DND-41 (cell line): ENCODE data around the gene TNPO3.

Experiments
- ATAC-seq: fragments of 200-7000 bp; cut with Tn5 transposase; 3 replicates; pipeline ENCODE4 v1.9.1; 2021; ENCODE audit warnings: low read depth; ENCODE audit not compliant: insufficient read depth
- DNase-seq: peaks from one replicate; pipeline ENCODE4 v3.0.0-alpha.2; 2020
- H2AFZ ChIP-seq: 2 replicates; pipeline ENCODE4 v1.6.0; 2012; ENCODE audit warnings: low read depth, low read length
- H3K27ac ChIP-seq: 2 replicates; pipeline ENCODE4 v1.5.1; 2012; ENCODE audit warnings: low read length, inconsistent platforms
- H3K27me3 ChIP-seq: fragments of 200-600 bp; sonication (generic); 2 replicates; pipeline ENCODE4 v1.6.0; 2012; ENCODE audit warnings: low read length, mild to moderate bottlenecking, inconsistent platforms; ENCODE audit not compliant: insufficient read depth, poor library complexity
- H3K36me3 ChIP-seq: 2 replicates; pipeline ENCODE4 v1.5.1; 2012; ENCODE audit warnings: low read length, inconsistent platforms; ENCODE audit not compliant: insufficient read depth
- H3K4me1 ChIP-seq: 2 replicates; pipeline ENCODE4 v1.5.1; 2012; ENCODE audit warnings: mild to moderate bottlenecking, low read length; ENCODE audit not compliant: insufficient read depth
- H3K4me2 ChIP-seq: 2 replicates; pipeline ENCODE4 v1.6.0; 2012; ENCODE audit warnings: mild to moderate bottlenecking, moderate library complexity, low read length, inconsistent platforms; ENCODE audit not compliant: insufficient read depth
- H3K4me3 ChIP-seq, 2 experiments: fragments of 200-600 bp in 1 of 2; shearing (Covaris generic) in 1 of 2; 2 replicates each; pipeline ENCODE4 v1.5.1; 2012 to 2016; ENCODE audit warnings: inconsistent platforms in 2 of 2, low read length in 2 of 2, mild to moderate bottlenecking in 2 of 2, low read depth in 1 of 2, moderate library complexity in 1 of 2
- H3K79me2 ChIP-seq: 2 replicates; pipeline ENCODE4 v1.6.0; 2012; ENCODE audit warnings: low read length, inconsistent platforms; ENCODE audit not compliant: insufficient read depth
- H3K9ac ChIP-seq: 2 replicates; pipeline ENCODE4 v1.6.0; 2012; ENCODE audit warnings: low read depth, mild to moderate bottlenecking, inconsistent platforms, low read length, moderate library complexity
- H3K9me3 ChIP-seq: 2 replicates; pipeline ENCODE4 v1.5.1; 2012; ENCODE audit warnings: low read length, moderate library complexity, mild to moderate bottlenecking, inconsistent platforms; ENCODE audit not compliant: insufficient read depth, severe bottlenecking
- H4K20me1 ChIP-seq: 2 replicates; pipeline ENCODE4 v1.6.0; 2012; ENCODE audit warnings: low read length; ENCODE audit not compliant: insufficient read depth
- EZH2 ChIP-seq: IDR thresholded peaks from 3 replicates; pipeline ENCODE4 v1.6.1; 2012; ENCODE audit warnings: borderline replicate concordance, low read depth, mild to moderate bottlenecking, moderate library complexity, low read length, inconsistent platforms; ENCODE audit not compliant: severe bottlenecking
- TF ChIP-seq, protein P1 (sequence below): IDR thresholded peaks from 2 replicates; pipeline ENCODE4 v1.5.1; 2012; ENCODE audit warnings: borderline replicate concordance, low read length, moderate library complexity, mild to moderate bottlenecking; ENCODE audit not compliant: poor library complexity, severe bottlenecking; ENCODE audit errors: extremely low read depth

Gene TNPO3

GRCh38 chr7:128912281-128912680 is 142.6 kb downstream of the TNPO3 start:
- ATAC-seq = no peak
- no peak for DNase-seq
- no peaks in the 10 kb centered on the region for H3K4me1 ChIP-seq
- no peaks in the 10 kb centered on the region for H4K20me1 ChIP-seq
- H3K79me2 ChIP-seq = no peaks in the 10 kb centered on the region
- H3K9ac ChIP-seq = no peak overlapping the region
- no peaks in the 10 kb centered on the region for H3K36me3 ChIP-seq
- no peak overlapping the region for H3K27ac ChIP-seq
- no peak overlapping the region for H3K4me2 ChIP-seq
- TF ChIP-seq EZH2 = no peak
- TF ChIP-seq, protein P1, sequence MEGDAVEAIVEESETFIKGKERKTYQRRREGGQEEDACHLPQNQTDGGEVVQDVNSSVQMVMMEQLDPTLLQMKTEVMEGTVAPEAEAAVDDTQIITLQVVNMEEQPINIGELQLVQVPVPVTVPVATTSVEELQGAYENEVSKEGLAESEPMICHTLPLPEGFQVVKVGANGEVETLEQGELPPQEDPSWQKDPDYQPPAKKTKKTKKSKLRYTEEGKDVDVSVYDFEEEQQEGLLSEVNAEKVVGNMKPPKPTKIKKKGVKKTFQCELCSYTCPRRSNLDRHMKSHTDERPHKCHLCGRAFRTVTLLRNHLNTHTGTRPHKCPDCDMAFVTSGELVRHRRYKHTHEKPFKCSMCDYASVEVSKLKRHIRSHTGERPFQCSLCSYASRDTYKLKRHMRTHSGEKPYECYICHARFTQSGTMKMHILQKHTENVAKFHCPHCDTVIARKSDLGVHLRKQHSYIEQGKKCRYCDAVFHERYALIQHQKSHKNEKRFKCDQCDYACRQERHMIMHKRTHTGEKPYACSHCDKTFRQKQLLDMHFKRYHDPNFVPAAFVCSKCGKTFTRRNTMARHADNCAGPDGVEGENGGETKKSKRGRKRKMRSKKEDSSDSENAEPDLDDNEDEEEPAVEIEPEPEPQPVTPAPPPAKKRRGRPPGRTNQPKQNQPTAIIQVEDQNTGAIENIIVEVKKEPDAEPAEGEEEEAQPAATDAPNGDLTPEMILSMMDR = no peak
- no peaks in the 10 kb centered on the region for H3K9me3 ChIP-seq
- no peak overlapping the region for H3K4me3 ChIP-seq
- H2AFZ ChIP-seq = no peak overlapping the region
- H3K27me3 ChIP-seq = no peaks in the 10 kb centered on the region

GRCh38 chr7:128911423-128912031 is 143.4 kb downstream of the TNPO3 start:
- TF ChIP-seq EZH2 = no peak
- TF ChIP-seq, protein P1 = no peak
- no peak for DNase-seq

GRCh38 chr7:128910569-128910945 is 144.4 kb downstream of the TNPO3 start, which contains the start of gene KCP:
TSS of gene KCP (minus strand) at chr7:128910709. CDS start at chr7:128910676, 33 bp downstream.
- Histone ChIP-seq H3K79me2 (no peaks in the 10 kb centered on the region), H3K36me3 (no peaks in the 10 kb centered on the region), H4K20me1 (no peaks in the 10 kb centered on the region), H3K9me3 (no peaks in the 10 kb centered on the region), H3K4me1 (no peaks in the 10 kb centered on the region), H2AFZ (no peak within 1 kb of the TSS), H3K9ac (no peak within 1 kb of the TSS), H3K27ac (no peak within 1 kb of the TSS), H3K27me3 (no peaks in the 10 kb centered on the region), H3K4me2 (no peak within 1 kb of the TSS), H3K4me3 (no peak within 1 kb of the TSS)
- TF ChIP-seq EZH2 = no peak
- TF ChIP-seq, protein P1 = no peak
- no peak for ATAC-seq
- DNase-seq = no peak

More at GRCh38 chr7:128911423-128912031, 143.4 kb downstream of the TNPO3 start:
- Histone ChIP-seq H3K27me3 (no peaks in the 10 kb centered on the region), H3K4me1 (no peaks in the 10 kb centered on the region), H4K20me1 (no peaks in the 10 kb centered on the region), H3K9ac (no peak overlapping the region), H3K79me2 (no peaks in the 10 kb centered on the region), H3K27ac (no peak overlapping the region), H2AFZ (no peak overlapping the region), H3K9me3 (no peaks in the 10 kb centered on the region), H3K36me3 (no peaks in the 10 kb centered on the region), H3K4me2 (no peak overlapping the region), H3K4me3 (no peak overlapping the region)
- no peak for ATAC-seq
